IMR-90 (cell line): Measurements from ENCODE around the gene CELSR2. TPM values are rescaled to one million over a fixed set of nuclear protein-coding genes. Genes with fewer than 3 reads are reported as not detected.

ENCODE experiments used
- ATAC-seq: fragments of 200-7000 bp; cut with Tn5 transposase; 2 replicates; pipeline ENCODE4 v1.9.1; 2020; ENCODE audit warnings: low read depth, mild to moderate bottlenecking, moderate library complexity
- BruUV-seq: library from RNA; stranded (reverse); fragments of 400-500 nt; replicated peaks from 2 replicates; lab custom pipeline; 2021; lab: Mats Ljungman, UMichigan
- CTCF ChIA-PET: fragments of 300-600 bp; formaldehyde crosslinking; extraction: SDS; loops from one replicate; lab custom pipeline; 2021; ENCODE audit warnings: antibody characterized with exemption; lab: Yijun Ruan, JAX
- POLR2A ChIA-PET: fragments of 300-600 bp; sonication (Branson Sonifier 250); formaldehyde crosslinking; loops from one replicate; lab custom pipeline; 2022; ENCODE audit warnings: antibody characterized with exemption; ENCODE audit not compliant: unreplicated experiment; lab: Charles Lee
- DNase-seq: peaks from one replicate; pipeline ENCODE4 v3.0.0; 2013
- H2AFZ ChIP-seq: replicated peaks from 2 replicates; pipeline ENCODE3; 2013; ENCODE audit warnings: low read length, mild to moderate bottlenecking; ENCODE audit not compliant: poor library complexity
- H2AK5ac ChIP-seq: 2 replicates; pipeline ENCODE4 v1.6.1; 2013; ENCODE audit warnings: low read depth, low read length, inconsistent platforms
- H2AK9ac ChIP-seq: replicated peaks from 2 replicates; pipeline ENCODE3; 2013; ENCODE audit warnings: mild to moderate bottlenecking, low read depth, low read length, moderate library complexity; ENCODE audit not compliant: poor library complexity
- H2BK120ac ChIP-seq: 2 replicates; pipeline ENCODE4 v1.6.1; 2013; ENCODE audit warnings: low read depth, low read length, inconsistent platforms
- H2BK15ac ChIP-seq: 3 replicates; pipeline ENCODE4 v1.6.1; 2013; ENCODE audit warnings: low read depth, low read length, inconsistent platforms
- H2BK20ac ChIP-seq: 2 replicates; pipeline ENCODE4 v1.6.1; 2013; ENCODE audit warnings: low read depth, mild to moderate bottlenecking, inconsistent platforms, low read length, moderate library complexity
- H2BK5ac ChIP-seq: 2 replicates; pipeline ENCODE4 v1.6.1; 2013; ENCODE audit warnings: mild to moderate bottlenecking, low read depth, low read length, inconsistent platforms; ENCODE audit not compliant: poor library complexity, severe bottlenecking
- H3K14ac ChIP-seq: replicated peaks from 2 replicates; pipeline ENCODE4 v1.6.1; 2013; ENCODE audit warnings: low read depth, low read length, inconsistent platforms
- H3K18ac ChIP-seq: 2 replicates; pipeline ENCODE4 v1.6.1; 2013; ENCODE audit warnings: low read depth, low read length, control low read depth
- H3K23ac ChIP-seq: 2 replicates; pipeline ENCODE4 v1.6.1; 2013; ENCODE audit warnings: low read depth, low read length, inconsistent platforms
- H3K27ac ChIP-seq: 2 replicates; pipeline ENCODE4 v1.5.1; 2013; ENCODE audit warnings: mild to moderate bottlenecking, control low read depth, low read length; ENCODE audit not compliant: insufficient read depth
- H3K27me3 ChIP-seq: 2 replicates; pipeline ENCODE4 v1.6.1; 2013; ENCODE audit warnings: low read length; ENCODE audit not compliant: control insufficient read depth, insufficient read depth
- H3K36me3 ChIP-seq: 2 replicates; pipeline ENCODE4 v1.6.1; 2013; ENCODE audit warnings: low read length, mixed read lengths; ENCODE audit not compliant: control insufficient read depth, insufficient read depth
- H3K4ac ChIP-seq: 2 replicates; pipeline ENCODE4 v1.6.1; 2013; ENCODE audit warnings: low read depth, low read length, inconsistent platforms
- H3K4me1 ChIP-seq: 2 replicates; pipeline ENCODE4 v1.6.1; 2013; ENCODE audit warnings: low read length, mixed read lengths; ENCODE audit not compliant: control insufficient read depth, insufficient read depth
- H3K4me2 ChIP-seq: 2 replicates; pipeline ENCODE4 v1.6.1; 2013; ENCODE audit warnings: low read depth, mild to moderate bottlenecking, control low read depth, low read length, moderate library complexity
- H3K4me3 ChIP-seq: 2 replicates; pipeline ENCODE4 v1.5.1; 2013; ENCODE audit warnings: low read depth, mild to moderate bottlenecking, control low read depth, low read length, moderate library complexity; ENCODE audit not compliant: insufficient read depth
- H3K56ac ChIP-seq: 2 replicates; pipeline ENCODE4 v1.6.1; 2013; ENCODE audit warnings: low read length, inconsistent platforms; ENCODE audit not compliant: insufficient read depth; ENCODE audit errors: extremely low read depth
- H3K79me1 ChIP-seq, 2 experiments: 2 replicates each; pipeline ENCODE4 v1.6.1; 2013; ENCODE audit warnings: low read length in 2 of 2, inconsistent platforms in 1 of 2, low read depth in 1 of 2
- H3K9ac ChIP-seq: 2 replicates; pipeline ENCODE4 v1.6.1; 2013; ENCODE audit warnings: low read depth, low read length, control low read depth
- H3K9me1 ChIP-seq: 2 replicates; pipeline ENCODE4 v1.6.1; 2013; ENCODE audit warnings: low read length, inconsistent platforms; ENCODE audit not compliant: insufficient read depth
- H3K9me3 ChIP-seq: 2 replicates; pipeline ENCODE4 v1.6.1; 2013; ENCODE audit warnings: low read length; ENCODE audit not compliant: control insufficient read depth, insufficient read depth
- H4K20me1 ChIP-seq: 2 replicates; pipeline ENCODE4 v1.6.1; 2013; ENCODE audit warnings: low read length, inconsistent platforms; ENCODE audit not compliant: insufficient read depth
- H4K5ac ChIP-seq: 2 replicates; pipeline ENCODE4 v1.6.1; 2013; ENCODE audit warnings: mild to moderate bottlenecking, low read depth, low read length, control low read depth
- H4K8ac ChIP-seq, 2 experiments: 2 replicates each; pipeline ENCODE4 v1.6.1; 2013; ENCODE audit warnings: low read depth in 2 of 2, low read length in 2 of 2, control low read depth in 1 of 2, inconsistent platforms in 1 of 2
- H4K91ac ChIP-seq: 2 replicates; pipeline ENCODE4 v1.6.1; 2013; ENCODE audit warnings: low read depth, low read length, inconsistent platforms; ENCODE audit not compliant: insufficient read depth
- CEBPB ChIP-seq: IDR thresholded peaks from 2 replicates; pipeline ENCODE4 v1.6.1; 2012; ENCODE audit warnings: low read depth, low read length, improper control_type of control experiment
- MAFK ChIP-seq: IDR thresholded peaks from 2 replicates; pipeline ENCODE4 v1.6.1; 2012; ENCODE audit warnings: low read depth, low read length, improper control_type of control experiment
- MAZ ChIP-seq: IDR thresholded peaks from 2 replicates; pipeline ENCODE4 v1.6.1; 2012; ENCODE audit warnings: low read depth, mild to moderate bottlenecking, low read length, improper control_type of control experiment, moderate library complexity, borderline replicate concordance
- POLR2A ChIP-seq: IDR thresholded peaks from 2 replicates; pipeline ENCODE4 v1.6.1; 2012; ENCODE audit warnings: mild to moderate bottlenecking, low read depth, low read length
- WGBS, 2 experiments: methylation state at CpG; one replicate each; pipeline versions ENCODE4 v1.1.5 to v1.1.7; 2013; ENCODE audit warnings: missing lambda C conversion rate in 2 of 2; ENCODE audit not compliant: insufficient read length in 1 of 2; ENCODE audit errors: extremely low coverage in 2 of 2; 5-methylcytosine and 5-hydroxymethylcytosine counted together
- dilution Hi-C: fragments of 300-500 bp; cut with HindIII; formaldehyde crosslinking; loops from one replicate; pipeline ENCODE4 v1.14.3; 2018; ENCODE audit warnings: low sequenced_read_pairs; ENCODE audit not compliant: unreplicated experiment
- in situ Hi-C: fragments of 300-500 bp; cut with MboI; formaldehyde crosslinking; loops from 3 replicates; pipeline ENCODE4 v1.14.3; 2019; ENCODE audit warnings: low sequenced_read_pairs, inconsistent platforms, mixed read lengths
- intact Hi-C: fragments of 100-400 bp; cut with micrococcal nuclease; formaldehyde crosslinking; loops from 2 replicates; pipeline ENCODE4 v1.10.0; 2022
- polyA plus RNA-seq, 3 experiments: library from polyadenylated mRNA; depleted of rRNA; stranded (reverse); fragments of >200 nt; gene quantifications; 2 replicates each; pipeline ENCODE4 v1.2.3, GENCODE V29; 2012; ENCODE audit warnings: low replicate concordance in 1 of 3
- total RNA-seq: library from RNA; depleted of rRNA; stranded (reverse); fragments of >200 nt; gene quantifications from 2 replicates; pipeline ENCODE4 v1.2.3, GENCODE V29; 2012
- TF ChIP-seq, protein P1 (sequence below): fragments of 150-350 bp; IDR thresholded peaks from 2 replicates; pipeline ENCODE4 v1.6.1; 2017; ENCODE audit warnings: mild to moderate bottlenecking, antibody characterized with exemption, low read length, low read depth

The CELSR2 gene
- total and polyA plus RNA-seq, 2 of the 4 experiments (the other 2 are of a cell fraction): 1.3 to 5.3 TPM

DNA sequence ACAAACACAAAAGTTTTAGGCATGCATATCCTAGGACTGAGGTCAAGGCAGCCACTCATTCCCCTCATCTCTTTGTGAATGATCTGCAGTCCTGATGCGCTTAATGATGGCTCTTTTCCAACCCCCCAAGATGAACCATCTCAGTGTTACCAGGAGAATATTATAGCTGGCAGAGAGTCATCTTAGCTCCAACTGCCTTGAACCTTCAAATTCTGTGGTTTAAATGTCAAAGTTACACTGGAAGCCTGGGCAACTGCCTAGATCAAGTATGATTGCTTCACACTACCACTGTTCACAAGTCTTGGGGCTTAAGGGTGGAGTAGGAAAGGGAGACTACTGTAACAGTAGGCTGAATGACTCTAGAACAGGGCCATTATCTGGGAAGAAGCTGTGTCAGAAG, 65.5 kb downstream of the CELSR2 start:
- ATAC-seq: peak; percentile 44; the same call in 1 of the 2 replicates
- peak; percentile 34; the same call in 1 of the 2 replicates for TF ChIP-seq CEBPB
- TF ChIP-seq POLR2A: no peak
- TF ChIP-seq, protein P1, sequence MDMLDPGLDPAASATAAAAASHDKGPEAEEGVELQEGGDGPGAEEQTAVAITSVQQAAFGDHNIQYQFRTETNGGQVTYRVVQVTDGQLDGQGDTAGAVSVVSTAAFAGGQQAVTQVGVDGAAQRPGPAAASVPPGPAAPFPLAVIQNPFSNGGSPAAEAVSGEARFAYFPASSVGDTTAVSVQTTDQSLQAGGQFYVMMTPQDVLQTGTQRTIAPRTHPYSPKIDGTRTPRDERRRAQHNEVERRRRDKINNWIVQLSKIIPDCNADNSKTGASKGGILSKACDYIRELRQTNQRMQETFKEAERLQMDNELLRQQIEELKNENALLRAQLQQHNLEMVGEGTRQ: no peak
- TF ChIP-seq MAZ: no peak
- no peak for TF ChIP-seq MAFK
- dilution Hi-C loops: no loop called here
- ChIA-PET POLR2A (no interaction called here), CTCF (no interaction called here)
- Histone ChIP-seq H4K20me1 (peaks cover under 1% of the 10 kb centered on the region; the same call in 1 of the 2 replicates), H3K9me1 (peaks cover 24% of the 10 kb centered on the region), H3K56ac (no peak overlapping the region), H3K79me1 (no peaks in the 10 kb centered on the region), H3K36me3 (peaks cover 27% of the 10 kb centered on the region), H2BK5ac (no peak overlapping the region), H3K4ac (no peak overlapping the region), H3K14ac (no peak overlapping the region), H3K23ac (no peak overlapping the region), H3K4me3 (no peak overlapping the region), H3K4me2 (no peak overlapping the region), H3K9ac (no peak overlapping the region), H2AFZ (no peak overlapping the region), H3K27ac (no peak overlapping the region), H2BK20ac (no peak overlapping the region), H2AK5ac (no peak overlapping the region), H4K91ac (no peak overlapping the region), H3K9me3 (no peaks in the 10 kb centered on the region), H2AK9ac (no peak overlapping the region), H2BK15ac (no peak overlapping the region), H3K18ac (no peak overlapping the region), H4K5ac (no peak overlapping the region), H2BK120ac (no peak overlapping the region), H3K27me3 (no peaks in the 10 kb centered on the region), H4K8ac (no peak overlapping the region), H3K4me1 (peaks cover 9% of the 10 kb centered on the region)
- no CpG with 5 or more reads among the region's 1 CpG for whole genome bisulfite sequencing, 2 experiments
- DNase-seq: peak; percentile 35
- intact Hi-C loops: loop anchor here (5.0 kb wide), 1 partner anchor 38 kb away; no protein-coding TSS in a partner anchor
- no TSS peak for BruUV-seq
- in situ Hi-C loops: no loop called here
